GM12873 (cell line): ENCODE data around the gene NAPB.

Experiments
- TF ChIP-seq, protein P1 (sequence below): IDR thresholded peaks from 2 replicates; pipeline ENCODE4 v1.5.1; 2012; ENCODE audit warnings: low read depth, mild to moderate bottlenecking, moderate library complexity, low read length, control low read depth; ENCODE audit not compliant: insufficient read depth; ENCODE audit errors: missing control alignments

The NAPB gene

GRCh38 chr20:23347791-23348190 lies 73.5 kb downstream of the NAPB start:
- TF ChIP-seq, protein P1, sequence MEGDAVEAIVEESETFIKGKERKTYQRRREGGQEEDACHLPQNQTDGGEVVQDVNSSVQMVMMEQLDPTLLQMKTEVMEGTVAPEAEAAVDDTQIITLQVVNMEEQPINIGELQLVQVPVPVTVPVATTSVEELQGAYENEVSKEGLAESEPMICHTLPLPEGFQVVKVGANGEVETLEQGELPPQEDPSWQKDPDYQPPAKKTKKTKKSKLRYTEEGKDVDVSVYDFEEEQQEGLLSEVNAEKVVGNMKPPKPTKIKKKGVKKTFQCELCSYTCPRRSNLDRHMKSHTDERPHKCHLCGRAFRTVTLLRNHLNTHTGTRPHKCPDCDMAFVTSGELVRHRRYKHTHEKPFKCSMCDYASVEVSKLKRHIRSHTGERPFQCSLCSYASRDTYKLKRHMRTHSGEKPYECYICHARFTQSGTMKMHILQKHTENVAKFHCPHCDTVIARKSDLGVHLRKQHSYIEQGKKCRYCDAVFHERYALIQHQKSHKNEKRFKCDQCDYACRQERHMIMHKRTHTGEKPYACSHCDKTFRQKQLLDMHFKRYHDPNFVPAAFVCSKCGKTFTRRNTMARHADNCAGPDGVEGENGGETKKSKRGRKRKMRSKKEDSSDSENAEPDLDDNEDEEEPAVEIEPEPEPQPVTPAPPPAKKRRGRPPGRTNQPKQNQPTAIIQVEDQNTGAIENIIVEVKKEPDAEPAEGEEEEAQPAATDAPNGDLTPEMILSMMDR, result no peak

DNA sequence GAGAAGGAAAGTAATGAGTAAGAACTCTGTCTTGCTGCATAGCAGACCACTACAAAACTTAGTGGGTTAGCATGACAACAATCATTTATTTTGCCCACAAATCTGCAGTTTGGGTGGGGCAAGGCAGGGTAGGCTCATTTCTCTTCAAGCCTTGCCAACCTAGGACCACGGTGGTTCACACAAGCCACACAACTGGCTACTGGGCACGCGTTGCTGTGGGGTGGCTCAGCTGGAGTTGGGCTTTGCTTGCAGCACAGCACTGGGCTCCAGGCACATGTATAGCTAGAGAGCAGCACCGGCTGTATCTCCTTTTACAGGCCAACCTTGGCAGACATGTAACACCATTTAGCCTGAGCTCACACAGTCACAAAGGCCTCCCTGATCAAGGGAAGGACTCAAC lies 75.3 kb downstream of the NAPB start:
- TF ChIP-seq, protein P1, result no peak

- TF ChIP-seq, protein P1, result no peak
Observed at GRCh38 chr20:23344336-23344735, 77.0 kb downstream of the NAPB start.

DNA sequence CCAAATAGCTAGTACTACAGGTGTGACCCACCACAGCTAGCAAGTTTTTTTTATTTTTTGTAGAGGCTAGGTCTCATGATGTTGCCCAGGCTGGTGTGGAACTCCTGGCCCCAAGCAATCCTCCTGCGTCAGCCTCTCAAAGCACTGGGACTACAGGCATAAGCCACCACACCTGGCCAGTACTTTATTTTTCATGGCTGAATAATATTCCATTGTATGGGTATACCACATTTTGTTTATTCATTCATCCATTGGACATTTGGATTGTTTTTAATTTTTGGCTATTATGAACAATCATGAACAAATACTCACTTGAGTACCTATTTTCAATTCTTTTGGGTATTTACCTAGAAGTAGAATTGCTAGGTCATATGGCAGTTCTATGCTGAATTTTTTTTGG lies 77.7 kb downstream of the NAPB start:
- TF ChIP-seq, protein P1, result no peak

DNA sequence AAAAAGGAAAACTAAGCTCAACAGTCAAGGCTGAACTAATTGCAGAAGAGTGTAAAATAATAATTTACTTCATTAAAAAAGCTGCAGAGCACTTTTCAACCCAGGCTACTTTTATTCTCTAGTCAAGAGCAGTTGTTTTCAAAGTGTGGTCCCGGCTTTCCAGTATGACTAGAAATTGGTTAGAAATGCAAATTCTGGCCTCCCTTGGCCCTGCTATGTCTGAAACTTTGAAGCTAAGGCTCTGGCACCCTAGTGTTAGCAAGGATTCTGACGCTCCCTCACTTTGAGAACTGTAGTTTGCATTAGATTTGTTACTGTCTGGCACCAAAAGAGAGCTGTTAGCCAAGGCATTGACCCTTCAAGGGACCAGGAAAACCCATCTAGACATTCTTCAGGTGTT lies 80.2 kb downstream of the NAPB start:
- TF ChIP-seq, protein P1, result no peak

DNA sequence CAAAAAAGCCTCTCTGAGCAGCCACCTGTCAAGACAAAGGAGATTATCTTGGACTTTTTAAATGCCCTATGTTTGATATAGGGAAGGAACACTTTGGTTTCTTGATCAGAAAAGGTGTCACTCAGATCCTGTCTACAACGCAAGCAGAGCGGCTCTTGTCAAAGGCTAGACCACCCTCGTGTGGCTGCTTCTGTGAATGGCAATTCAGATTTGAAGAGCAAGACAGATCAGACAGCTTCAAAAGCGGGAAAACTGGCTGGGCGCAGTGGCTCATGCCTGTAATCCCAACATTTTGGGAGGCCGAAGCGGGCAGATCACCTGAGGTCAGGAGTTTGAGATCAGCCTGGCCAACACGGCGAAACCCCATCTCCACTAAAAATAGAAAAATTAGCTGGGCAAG lies 80.8 kb downstream of the NAPB start:
- TF ChIP-seq, protein P1, result peak; percentile 70

DNA sequence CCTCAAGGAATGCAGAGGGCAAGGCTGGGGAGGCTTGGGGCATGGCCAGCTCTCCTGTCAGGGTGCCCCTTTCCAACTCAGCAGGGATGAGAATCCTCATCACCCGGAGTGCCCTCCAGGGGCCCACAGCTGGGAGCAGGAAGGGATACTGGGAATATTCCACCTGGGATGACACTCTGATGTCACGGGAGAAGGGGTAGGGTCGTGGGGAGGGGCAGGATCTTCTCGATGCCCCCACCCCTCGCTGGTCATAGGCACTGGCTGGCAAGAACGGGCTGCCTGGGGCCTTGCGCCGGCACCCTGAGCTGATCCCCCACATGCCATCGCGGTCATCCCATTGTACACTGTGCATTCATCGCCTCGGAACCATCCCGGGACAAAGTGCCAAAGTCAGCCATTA lies 81.3 kb downstream of the NAPB start:
- TF ChIP-seq, protein P1, result no peak

GRCh38 chr20:23337312-23337711 lies 84.0 kb downstream of the NAPB start:
- TF ChIP-seq, protein P1, result no peak
